HG02678 (cell line): ENCODE measurements around the gene HNRNPD.
"Not testable (repeated sequence)": the region's sequence is repeated elsewhere in the genome, so short reads cannot be mapped to it uniquely, and the experiment has no call there.

ENCODE experiments used
- ATAC-seq: cut with Tn5 transposase; IDR thresholded peaks from one replicate; pipeline ENCODE4 v1.9.1; 2021; ENCODE audit warnings: mild to moderate bottlenecking, moderate library complexity; ENCODE audit not compliant: unreplicated experiment

HNRNPD gene

DNA sequence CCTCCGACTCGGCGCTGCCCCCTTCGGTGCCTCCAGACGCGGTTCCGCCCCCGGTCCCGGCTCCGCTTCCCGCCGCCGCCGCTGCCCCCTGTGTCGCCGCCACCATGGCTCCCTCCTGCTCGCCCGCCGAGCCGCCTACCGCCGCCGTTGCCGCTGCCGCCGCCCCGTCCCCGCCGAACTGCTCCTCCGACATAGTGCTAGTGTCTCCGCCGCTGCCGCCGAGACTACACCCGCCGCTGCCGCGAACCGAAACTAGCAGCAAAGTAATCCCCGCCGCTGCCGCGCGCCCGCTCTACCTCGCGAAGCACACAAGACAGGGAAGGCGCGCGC, 340 bp downstream of the HNRNPD start:
- ATAC-seq, result peak; percentile 23

DNA sequence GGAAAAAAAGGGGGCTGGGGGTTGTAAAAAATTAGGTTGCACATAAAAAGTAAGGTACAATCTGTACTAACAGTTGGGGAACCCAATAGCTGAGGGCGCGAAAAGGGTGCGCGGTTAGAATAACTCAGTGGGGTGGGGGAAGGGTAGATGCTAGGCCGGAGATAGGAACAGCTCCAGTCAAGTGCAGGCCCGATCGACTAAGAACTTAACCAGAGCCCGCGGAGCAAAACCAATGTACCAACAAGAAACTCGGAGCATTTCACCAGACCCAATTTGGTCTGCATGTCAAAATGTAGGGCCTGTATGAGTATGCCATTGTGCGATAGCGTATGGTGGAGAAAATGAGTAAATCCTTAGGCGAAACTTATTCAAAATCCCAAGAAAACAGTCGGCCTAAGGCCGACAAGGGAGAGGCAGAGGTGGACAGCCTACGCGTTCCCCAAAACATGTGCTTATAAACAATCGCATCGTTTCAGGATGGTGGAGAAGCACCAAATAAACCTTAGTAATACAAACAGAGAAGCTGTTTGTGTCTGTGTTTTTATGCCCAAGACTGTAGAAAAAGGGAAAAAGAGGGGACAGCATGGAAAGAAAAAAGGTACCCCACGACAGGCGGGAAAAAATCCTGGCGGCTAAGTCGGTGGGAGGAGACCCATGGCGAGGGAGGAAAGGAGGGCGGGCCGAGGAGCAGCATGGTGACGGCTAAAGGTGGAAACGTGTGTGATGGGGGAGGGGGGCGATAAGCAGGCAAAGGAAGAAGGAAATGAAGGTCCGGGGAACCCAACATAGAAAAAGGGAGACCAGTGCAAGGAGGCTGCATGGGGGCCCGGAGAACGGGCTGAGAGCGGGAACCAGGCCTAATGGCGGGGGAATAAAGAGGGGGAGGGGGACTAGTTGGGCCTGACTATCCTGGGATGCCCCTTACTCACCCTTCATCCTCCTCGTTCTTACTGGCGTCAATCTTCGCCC, 990 bp downstream of the HNRNPD start:
- peak; percentile 20 for ATAC-seq

DNA sequence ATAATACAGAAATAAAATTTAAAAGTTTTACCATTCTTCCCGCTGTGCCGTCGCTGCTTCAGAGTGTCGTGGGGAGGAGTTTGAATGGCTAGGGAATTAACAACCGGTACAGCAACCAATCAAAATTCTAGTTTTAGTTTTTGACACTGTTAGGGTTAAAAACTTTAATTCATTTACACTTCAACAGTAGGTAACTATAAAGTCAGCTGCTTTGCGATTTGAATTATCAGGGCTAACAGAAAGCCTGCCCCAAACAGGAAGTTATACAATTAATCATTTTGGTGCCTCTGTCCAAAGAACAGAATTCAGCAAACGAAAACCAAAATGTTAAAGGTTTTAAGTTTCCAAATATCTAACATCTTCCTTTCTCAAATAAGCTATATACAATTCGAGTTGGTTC, 2.3 kb downstream of the HNRNPD start:
- ATAC-seq, result no peak

DNA sequence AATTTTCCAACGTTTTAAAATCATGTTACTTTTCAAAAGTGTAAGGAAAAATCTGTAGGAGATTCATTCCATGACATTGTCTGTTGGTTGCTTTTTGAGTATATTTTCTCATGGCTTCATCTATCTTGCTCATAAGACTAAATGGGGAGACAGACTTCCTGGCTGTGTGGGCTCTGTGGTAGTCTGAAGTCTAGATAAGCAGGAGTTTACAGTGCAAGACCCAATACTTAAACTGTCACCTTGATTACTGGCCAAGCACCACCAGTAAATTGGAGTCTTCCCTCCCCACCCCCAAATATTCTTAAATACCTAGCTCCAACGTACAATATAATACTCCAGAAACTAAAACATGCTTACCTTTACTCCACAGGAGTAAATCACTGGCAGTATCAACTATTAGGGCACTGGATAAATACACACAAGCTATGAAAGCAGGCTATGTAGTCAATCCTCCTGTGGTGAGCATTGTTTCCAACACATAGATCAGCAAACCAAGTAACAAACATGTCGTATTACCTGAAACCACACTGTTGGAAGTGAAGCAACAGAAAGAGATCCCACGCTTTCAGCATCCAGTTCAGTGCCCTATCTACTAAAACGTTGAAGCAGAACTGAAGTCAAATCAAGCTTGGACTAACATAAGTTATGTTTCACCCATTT, 6.2 kb downstream of the HNRNPD start:
- no peak for ATAC-seq

DNA sequence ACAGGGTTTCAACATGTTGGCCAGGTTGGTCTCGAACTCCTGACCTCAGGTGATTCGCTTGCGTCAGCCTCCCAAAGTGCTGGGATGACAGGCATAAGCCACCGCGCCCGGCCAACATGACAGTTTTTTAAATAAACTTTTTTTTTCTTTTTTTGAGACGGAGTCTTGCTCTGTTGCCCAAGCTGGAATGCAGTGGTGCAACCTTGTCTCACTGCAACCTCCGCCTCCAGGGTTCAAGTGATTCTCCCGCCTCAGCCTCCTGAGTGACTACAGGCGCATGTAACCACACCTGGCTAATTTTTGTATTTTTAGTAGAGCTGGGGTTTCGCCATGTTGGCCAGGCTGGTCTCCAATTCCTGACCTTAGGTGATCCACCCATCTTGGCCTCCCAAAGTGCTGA, 7.4 kb downstream of the HNRNPD start:
- ATAC-seq, result not testable (repeated sequence)

DNA sequence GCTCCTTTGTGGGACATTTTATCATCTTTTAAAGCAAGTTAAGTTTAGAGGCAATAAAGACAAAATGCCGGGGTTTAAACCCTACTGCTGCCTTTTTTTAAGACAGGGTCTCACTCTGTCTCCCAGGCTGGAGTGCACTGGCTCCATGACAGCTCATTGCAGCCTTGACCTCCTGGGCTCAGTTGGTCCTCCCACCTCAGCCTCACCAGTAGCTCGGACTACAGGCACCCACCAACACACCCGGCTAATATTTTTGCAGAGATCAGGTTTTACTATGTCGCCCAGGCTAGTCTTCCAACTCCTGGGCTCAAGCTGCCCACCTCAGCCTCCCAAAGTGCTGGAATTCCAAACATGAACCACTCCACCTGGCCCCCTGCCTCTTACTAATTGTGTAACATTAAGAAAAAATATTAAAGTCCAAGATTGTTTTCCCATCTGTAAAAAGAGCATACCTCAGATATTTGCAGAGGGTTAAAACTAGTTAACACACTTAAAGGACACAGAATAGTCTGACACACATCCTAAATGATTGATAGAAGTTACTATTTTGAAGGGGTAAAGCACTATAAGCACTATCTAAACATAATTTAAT, 9.8 kb downstream of the HNRNPD start:
- ATAC-seq, result no peak

DNA sequence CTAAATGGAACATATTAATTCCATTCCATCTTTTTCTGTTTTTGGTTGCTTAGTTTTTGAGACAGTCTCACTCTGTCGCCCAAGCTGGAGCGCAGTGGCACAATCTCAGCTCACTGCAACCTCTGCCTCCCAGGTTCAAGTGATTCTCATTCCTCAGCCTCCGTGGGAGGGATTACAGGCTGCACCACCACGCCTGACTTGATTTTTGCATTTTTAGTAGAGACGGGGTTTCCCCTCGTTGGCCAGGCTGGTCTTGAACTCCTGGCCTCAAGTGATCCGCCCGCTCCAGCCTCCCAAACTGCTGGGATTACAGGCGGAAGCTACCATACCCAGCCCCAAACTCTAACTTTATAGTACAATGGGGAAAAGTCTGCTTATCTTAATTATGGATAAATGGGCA, 11.2 kb downstream of the HNRNPD start:
- ATAC-seq, result peak; percentile 58

DNA sequence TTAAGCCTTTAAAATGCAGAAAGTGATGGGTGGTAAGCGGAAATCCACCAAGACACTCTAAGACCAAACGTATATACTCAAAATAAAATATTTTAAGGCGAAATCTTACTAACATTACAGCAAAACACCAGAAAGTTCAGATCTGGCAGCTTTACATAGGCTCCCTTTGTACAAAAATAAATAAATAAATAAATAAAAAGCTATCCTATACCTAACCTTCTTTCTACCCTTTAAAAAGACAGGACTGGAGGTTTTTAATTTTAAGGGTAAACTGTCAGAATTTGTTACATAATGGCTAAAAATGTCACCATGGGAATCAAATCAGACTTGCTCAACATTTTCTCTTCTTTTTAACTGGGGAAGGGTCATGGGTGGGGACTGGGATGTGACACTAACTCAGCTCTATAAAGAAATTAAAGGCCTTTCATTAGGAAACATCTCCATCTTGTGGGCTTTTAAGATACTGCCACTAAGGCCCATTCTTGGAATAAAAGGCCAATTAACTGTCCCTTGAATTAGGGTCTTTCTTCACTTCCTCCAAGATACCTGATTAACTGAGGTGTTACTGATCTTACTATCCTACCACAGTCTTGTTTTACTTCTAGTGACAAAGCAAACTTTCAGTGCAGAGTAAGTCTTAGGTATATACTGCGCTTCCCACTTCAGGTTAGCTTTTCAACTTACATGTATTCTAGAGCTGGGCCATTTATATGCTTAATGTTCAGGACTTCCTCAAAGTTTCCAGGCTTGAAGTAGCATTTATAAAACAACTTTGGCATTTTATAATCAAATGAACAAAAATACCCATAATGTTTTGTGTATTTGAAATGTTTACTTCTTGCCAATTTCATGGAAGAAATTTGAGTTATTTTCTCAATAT, 13.3 kb downstream of the HNRNPD start:
- ATAC-seq, result no peak

DNA sequence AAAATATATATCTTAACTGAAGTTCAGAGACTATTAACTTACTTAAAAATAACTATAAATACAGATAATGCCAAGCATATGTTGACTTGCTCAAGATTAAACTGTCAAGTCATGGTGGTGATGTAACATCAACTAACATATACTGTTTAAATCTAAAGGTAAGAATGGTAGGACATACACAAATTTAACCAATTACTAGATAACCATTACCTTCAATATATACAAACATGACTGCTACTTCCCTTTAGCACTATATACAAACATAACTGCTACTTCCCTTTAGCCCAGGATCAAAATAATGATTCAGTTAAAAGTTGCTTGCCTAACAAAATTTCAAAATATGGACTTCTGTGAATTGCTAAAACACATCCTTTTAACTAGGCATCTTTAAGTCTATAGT, 14.9 kb downstream of the HNRNPD start:
- no peak for ATAC-seq

DNA sequence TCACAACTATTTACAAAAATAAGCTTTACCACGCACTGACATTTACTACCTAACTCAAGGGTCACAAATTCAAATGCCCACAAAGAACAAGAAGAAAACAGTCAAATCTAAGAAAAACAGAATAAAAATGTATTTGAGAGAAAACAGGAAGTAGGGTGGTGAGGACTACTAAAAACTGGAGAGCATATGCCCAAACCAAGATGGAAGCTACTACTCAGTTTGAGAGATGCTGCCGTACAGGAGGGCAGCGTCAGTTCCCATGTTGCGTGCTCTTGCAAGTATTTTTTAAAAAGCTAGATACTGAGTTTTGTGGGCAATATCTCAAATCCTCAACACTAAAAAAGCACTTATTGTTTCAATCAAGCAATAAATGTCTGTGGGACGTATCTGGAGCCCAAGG, 16.2 kb downstream of the HNRNPD start:
- ATAC-seq, result no peak

DNA sequence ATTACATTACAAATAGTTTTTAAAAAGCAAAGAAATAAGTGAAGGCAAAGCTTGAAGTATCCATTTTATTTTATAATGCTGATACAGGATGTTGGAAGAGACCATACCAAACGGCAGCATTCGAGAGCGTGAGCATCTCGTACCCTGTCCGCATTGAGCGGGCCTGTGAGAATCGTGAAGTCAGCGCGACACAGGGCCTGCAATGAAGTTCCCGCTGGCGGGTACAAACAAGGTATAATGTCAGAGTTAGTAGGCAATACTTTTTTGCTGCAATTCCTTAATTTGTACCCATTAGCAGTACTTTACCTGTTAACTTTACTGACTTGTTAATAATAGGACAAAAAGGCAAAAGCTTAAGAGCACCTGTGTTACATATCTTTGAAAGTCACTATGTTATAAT, 19.0 kb downstream of the HNRNPD start:
- ATAC-seq, result no peak

DNA sequence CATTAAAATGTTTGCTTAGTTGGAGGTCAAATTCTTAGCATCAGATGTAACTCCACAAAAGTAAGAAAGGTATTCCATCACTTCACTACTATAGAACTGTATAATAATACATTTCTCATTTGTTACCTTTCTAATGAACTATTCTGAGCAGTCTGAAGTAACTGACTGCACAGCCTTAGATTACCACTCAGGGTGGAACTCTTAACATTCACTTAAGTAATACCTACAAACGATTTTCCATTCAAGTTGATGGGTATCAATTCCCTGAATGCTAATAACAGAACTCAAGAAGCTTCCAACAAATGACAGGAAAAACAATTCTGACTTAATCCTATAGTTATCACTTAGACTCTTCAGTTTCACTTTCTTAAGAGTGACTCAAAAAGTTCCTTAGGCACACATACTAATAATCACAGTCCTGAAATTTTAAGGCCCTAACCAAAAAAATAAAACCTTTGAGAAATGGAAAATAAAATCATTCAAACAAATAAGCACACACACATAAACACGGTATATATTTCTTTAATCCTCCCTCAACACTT, 20.9 kb downstream of the HNRNPD start:
- peak; percentile 48 for ATAC-seq

DNA sequence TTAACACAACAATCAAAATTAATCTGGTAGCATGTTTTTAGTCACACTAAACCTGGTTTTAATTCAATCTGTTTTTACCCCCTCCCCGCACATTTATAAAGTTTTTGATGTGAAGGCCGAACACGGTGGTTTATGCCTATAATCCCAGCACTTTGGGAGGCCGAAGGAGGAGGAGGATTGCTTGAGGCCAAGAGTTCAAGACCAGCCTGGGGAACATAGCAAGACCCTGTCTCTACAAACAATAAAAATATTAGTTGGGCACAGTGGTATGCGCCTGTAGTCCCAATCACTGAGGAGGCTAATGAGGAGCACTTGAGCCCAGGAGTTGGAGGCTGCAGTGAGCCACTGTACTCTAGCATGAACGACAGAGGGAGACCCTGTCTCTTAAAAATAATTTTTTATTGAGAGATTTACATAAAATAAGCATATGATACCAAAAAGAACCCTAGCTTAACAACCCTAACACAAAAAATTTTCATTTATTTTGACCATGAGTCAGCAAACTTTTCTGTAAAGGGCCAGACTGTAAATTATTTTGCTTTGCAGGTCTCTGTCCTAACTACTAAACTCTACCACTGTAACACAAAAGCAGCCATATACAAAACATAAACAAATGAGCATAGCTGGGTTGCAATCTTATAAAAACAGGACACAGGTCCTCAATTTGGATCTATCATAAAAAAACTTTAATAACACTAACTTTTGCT, 21.5 kb downstream of the HNRNPD start:
- no peak for ATAC-seq

DNA sequence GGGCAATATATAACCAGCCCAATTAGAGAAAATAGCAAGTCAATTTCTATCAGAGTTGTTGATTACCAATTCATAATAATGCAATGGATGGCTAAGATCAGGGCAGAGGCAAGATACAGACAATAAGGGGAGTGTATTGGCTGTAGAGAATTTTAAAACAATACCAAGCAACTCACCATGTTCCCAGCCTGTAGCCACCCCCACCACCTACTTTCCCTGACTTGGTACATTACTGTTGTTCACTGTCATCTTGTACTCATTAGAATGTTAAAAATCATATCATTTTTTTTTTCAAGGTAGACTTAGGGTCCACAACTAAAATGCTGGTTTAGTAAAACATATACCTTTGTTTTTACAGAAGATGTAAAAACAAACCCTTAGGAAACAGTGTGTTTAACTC, 27.7 kb downstream of the HNRNPD start:
- no peak for ATAC-seq

DNA sequence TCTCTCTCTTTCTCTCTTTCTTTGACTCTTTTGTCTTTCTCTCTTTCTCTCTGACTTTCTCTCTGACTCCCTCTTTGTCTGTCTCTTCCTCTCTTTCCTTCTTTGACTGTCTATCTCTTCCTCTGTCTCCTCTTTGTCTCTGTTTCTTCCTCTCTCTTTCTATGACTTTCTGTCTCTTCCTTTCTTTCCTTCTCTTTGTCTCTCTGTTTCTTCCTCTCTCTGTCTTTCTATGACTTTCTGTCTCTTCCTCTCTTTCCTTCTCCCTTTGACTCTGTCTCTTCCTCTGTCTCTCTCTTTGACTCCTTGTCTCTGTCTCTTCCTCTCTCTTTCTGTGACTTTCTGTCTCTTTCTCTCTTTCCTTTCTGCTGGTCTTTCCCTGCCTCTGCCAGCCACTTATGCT, 38.7 kb downstream of the HNRNPD start:
- ATAC-seq, result no peak

DNA sequence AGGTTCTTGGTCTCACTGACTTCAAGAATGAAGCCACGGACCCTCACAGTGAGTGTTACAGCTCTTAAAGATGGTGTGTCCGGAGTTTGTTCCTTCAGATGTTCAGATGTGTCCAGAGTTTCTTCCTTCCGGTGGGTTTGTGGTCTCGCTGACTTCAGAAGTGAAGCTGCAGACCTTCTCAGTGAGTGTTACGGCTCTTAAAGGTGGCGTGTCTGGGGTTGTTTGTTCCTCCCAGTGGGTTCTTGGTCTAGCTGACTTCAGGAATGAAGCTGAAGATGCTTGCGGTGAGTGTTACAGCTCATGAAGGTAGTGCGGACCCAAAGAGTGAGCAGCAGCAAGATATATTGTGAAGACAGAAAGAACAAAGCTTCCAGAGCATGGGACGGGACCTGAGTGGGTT, 40.1 kb downstream of the HNRNPD start:
- ATAC-seq, result not testable (repeated sequence)

DNA sequence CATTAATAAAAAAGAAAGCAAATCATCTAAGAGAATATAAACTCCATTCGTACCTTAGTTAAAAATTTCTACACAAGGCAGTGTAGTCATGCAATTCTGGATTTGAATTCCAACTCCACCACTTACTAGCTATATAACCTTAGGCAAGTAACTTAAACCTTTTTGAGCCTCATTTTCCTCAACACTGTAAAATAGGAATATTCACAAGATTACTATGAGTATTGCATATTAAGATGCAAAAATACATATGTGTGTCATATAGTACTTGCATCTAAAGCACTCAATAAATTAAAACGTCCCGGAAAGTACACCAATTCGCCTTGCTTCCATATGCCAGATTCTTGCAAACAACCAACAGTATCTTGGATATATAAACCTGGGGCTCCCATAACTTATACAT, 42.0 kb downstream of the HNRNPD start:
- no peak for ATAC-seq

DNA sequence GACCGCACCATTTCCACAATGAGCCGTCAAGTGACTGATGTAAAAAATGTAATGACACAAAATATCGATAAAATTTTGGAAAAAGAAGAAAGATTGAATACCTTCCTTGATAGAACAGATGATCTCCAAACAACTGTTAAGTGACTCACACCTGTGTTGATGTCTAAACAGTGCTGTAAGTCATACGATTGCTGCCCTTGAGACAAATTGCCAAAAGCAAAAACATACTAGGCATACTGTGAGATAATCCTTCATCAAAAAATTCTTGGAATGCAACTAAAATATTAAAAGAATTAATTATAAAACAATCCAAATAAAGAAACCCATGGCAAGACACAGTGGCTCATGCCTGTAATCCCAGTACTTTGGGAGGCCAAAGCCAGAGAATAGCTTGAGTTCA, 53.4 kb downstream of the HNRNPD start:
- no peak for ATAC-seq

DNA sequence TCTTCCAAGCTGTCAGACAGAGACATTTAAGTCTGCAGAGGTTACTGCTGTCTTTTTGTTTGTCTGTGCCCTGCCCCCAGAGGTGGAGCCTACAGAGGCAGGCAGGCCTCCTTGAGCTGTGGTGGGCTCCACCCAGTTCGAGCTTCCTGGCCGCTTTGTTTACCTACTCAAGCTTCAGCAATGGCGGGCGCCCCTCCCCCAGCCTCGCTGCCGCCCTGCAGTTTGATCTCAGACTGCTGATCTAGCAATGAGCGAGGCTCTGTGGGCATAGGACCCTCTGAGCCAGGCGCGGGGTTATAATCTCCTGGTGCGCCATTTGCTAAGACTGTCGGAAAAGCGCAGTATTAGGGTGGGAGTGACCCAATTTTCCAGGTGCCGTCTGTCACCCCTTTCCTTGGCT, 70.7 kb downstream of the HNRNPD start:
- not testable (repeated sequence) for ATAC-seq
